ENCODE data around the gene XXYLT1.
"Not testable (repeated sequence)": the region's sequence is repeated elsewhere in the genome, so short reads cannot be mapped to it uniquely, and the experiment has no call there.

Gene XXYLT1

DNA sequence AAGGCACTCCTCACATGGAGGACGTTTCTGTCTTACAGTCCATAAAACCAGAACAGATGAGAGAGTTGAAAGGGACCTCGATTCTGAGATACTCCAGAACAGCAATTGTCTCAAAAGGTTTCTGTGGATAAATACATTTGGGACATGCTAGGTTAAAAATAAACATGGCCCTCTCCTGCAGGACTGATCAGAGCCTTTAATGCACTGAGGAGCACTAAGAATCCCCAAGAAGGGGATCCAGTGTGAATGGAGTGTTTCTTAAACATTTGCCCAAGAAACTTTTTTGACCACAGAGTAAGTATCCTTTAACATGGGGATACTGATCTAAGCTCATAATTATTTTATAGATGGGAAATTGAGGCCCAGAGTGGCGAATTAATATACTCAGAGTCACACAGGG is 223.4 kb downstream of the XXYLT1 start:
- H3K4me1 Mint-ChIP-seq, result no peaks in the 10 kb centered on the region
- H3K27ac Mint-ChIP-seq, result no peak overlapping the region
- H3K9me3 Mint-ChIP-seq, result no peaks in the 10 kb centered on the region
- peaks cover 2% of the 10 kb centered on the region for H3K27me3 Mint-ChIP-seq
- H3K36me3 Mint-ChIP-seq, result no peaks in the 10 kb centered on the region
- no peak overlapping the region for H3K4me3 Mint-ChIP-seq

DNA sequence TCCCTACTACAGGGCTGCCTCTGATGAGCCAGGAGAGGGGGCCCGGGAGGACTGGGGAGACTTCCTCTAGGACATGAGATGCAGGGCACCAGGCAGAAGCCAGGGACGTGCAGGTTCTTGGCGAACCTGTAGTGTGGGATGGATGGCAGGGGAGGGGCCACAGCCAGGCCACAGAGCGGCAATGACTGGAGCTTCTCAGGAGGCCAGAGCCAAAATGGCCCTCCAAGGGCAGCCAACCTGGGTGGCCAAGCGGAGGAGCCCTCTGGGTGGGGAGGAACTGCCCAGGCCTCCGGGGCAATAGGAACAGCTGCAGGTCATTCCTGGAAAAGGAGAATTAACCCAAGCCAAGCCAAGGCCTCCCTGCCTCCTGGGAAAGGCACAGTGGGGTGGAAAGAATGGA is 224.5 kb downstream of the XXYLT1 start:
- Mint-ChIP-seq H3K4me3 (no peak overlapping the region), H3K27me3 (no peaks in the 10 kb centered on the region), H3K27ac (no peak overlapping the region), H3K4me1 (no peaks in the 10 kb centered on the region), H3K9me3 (no peaks in the 10 kb centered on the region), H3K36me3 (no peaks in the 10 kb centered on the region)

DNA sequence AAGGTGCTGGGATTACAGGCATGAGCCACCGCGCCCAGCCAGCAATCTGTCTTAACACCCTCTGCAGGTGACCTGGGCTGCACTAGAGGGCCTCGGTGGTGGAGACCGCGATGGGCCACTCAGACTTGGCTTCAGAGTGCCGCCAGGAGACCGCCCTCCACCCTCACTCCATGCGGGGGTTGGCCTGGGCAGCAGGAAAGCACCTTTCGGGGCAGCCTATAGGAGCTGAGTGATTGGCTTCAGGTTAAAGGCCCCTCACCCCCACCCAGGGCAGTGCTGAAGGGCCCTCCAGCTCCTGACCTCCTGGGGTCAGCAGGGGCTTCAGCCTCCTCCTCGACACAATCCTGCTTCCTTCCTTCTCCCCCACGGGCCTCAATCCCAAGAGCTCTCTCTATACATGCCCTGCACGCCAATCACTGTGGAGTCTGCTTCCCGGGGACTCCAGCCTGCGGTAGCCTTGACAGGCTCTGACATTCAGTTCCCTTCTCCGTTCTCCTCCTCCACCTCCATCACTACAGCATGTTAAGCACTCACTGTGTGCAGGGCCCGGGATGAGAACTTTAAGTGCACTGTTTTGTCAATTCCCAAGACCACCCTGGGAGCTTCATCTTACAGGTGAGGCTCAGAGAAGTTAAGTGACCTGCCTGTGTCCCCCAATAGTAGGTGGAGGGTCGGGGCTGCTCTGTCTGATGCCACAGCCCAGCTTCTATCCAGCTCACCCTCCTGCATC is 225.3 kb downstream of the XXYLT1 start:
- Mint-ChIP-seq H3K36me3 (no peaks in the 10 kb centered on the region), H3K27ac (no peak overlapping the region), H3K4me1 (no peaks in the 10 kb centered on the region), H3K4me3 (no peak overlapping the region), H3K27me3 (no peaks in the 10 kb centered on the region), H3K9me3 (no peaks in the 10 kb centered on the region)

DNA sequence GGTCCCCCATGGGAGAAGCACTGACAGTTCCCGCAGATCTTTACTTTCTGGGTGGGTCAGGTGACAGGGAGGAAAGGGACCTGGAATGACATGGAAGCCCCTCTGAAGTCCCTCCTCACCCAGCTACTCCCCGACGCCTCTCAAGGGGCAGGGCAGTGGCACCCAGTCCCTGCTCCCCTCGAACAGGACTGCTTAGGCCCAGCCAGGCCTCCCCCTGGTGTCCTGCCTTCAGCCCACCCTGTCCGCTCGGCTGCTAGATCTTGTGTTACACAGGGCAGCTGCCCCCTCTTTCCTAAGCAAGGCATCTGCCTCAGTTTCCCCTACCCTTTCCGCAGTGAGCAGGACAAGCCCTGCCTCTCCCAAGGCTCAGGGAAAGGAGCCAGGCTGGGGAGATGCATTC is 226.5 kb downstream of the XXYLT1 start:
- H3K36me3 Mint-ChIP-seq, result no peaks in the 10 kb centered on the region
- H3K27ac Mint-ChIP-seq, result no peak overlapping the region
- no peaks in the 10 kb centered on the region for H3K27me3 Mint-ChIP-seq
- H3K4me3 Mint-ChIP-seq, result no peak overlapping the region
- no peaks in the 10 kb centered on the region for H3K4me1 Mint-ChIP-seq
- no peaks in the 10 kb centered on the region for H3K9me3 Mint-ChIP-seq

DNA sequence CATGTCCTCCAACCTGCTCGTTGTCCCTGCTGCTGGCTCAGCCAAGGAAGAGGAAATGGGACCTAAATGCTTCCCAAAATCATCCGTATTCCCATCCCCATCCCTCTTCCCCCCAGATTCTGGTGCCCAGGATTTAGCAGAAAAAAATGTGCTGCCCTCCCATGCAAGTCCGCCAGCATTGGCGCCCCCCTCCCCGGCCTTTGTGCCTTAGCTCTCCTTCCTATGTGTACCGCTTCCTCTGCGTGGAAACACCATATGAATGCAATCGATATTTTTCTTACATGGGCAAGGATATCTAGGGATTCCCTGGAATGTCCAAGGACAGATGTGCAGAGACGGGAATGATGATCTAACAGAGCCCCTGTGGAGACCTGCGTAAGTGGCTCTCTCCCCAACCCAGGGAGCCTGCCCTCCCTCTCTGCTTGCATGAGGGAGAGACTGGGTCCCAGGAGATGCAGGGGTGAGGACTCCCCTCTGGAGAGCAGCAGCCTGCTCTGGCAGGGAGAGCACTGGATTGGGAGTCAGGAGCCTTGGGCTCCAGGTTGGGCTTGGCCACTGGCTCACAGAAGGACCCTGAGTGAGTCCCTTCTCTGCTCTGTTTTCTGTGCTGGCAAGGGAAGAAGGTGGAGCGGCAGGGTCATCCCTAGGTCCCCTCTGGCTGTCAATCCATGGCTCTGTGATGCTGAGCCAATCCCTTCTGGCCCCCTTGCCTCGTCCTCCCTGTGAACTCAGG is 227.2 kb downstream of the XXYLT1 start:
- H3K36me3 Mint-ChIP-seq, result no peaks in the 10 kb centered on the region
- H3K4me1 Mint-ChIP-seq, result no peaks in the 10 kb centered on the region
- H3K27ac Mint-ChIP-seq, result no peak overlapping the region
- no peaks in the 10 kb centered on the region for H3K9me3 Mint-ChIP-seq
- H3K27me3 Mint-ChIP-seq, result no peaks in the 10 kb centered on the region
- no peak overlapping the region for H3K4me3 Mint-ChIP-seq

DNA sequence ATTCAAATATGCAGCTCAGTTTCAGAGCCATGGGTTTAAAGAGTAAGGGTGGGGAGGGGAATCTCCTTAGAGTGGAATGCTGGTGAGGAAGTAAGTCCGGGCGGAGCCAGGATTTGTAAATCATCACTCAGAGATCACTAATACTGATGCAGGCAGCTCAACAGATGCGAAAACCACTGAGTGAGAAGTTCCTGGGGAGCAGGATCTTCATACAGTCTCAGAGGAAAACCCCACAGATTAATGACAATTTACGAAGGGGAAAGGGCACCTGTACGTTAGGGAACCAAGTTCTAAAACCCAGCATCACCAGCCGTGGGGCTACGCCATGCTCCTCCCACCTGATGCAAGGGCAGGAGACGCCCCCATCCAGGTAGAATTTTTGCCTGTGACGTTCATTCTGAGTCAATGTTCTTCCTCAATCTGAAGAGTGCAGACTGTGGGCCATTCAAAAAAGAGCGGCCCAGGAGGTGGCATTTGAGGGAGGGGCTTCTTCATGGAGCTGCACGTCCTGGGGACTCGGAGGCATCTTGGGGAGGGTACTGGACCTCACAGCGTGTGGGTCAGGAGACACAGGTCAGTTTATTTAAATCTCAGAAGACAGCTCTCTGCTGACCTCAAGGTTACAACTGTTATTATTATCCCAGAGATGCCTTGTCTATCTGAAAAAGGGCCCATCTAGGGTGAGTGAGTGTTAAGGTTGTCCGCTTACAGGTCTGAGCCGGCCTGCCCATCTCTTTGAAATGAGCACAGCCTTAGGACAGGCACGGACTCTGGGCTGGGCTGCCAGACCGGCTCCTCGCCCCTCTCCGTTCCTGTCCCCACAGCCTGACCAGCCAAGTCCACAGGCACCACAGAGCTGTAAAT is 228.0 kb downstream of the XXYLT1 start:
- H3K36me3 Mint-ChIP-seq, result no peaks in the 10 kb centered on the region
- no peak overlapping the region for H3K4me3 Mint-ChIP-seq
- no peak overlapping the region for H3K27ac Mint-ChIP-seq
- no peaks in the 10 kb centered on the region for H3K4me1 Mint-ChIP-seq
- H3K27me3 Mint-ChIP-seq, result peaks cover 2% of the 10 kb centered on the region
- H3K9me3 Mint-ChIP-seq, result no peaks in the 10 kb centered on the region

DNA sequence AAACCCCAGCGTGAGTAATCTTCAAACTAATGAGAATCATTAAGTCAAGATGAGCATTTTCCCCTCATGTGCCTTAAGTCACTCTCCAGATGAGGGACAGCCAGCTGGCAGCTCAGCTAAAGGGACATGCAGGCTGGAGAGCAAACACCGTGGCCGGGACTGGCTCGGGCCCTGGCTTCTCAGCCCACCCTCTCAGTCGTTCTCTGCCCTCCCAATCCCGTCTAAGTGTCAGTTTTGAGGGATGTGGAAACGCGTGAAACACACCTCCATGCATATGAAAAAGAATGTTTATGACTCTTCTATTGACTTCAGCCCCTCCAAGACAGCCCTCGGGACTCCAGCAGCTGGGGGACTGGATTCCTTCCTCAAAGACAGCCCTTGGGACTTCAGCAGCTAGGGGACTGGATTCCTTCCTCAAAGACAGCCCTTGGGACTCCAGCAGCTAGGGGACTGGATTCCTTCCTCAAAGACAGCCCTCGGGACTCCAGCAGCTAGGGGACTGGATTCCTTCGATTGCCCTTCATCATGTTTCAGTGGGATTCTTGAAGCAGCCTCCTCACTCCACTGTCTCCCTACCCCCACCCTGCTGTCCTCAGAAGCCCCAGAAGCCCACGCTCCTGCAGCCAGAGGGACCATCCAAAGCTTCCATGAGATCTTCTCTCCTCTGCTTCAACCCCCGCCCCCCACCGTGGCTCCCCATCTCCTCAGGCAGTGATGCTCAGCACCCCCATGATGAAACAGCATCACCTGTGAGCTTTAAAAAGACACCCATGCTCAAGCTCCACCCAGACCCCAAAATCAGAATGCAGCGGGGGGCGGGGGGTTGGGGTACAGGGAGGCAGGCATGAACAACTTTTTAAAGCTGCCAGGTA is 228.9 kb downstream of the XXYLT1 start:
- H3K9me3 Mint-ChIP-seq, result no peaks in the 10 kb centered on the region

DNA sequence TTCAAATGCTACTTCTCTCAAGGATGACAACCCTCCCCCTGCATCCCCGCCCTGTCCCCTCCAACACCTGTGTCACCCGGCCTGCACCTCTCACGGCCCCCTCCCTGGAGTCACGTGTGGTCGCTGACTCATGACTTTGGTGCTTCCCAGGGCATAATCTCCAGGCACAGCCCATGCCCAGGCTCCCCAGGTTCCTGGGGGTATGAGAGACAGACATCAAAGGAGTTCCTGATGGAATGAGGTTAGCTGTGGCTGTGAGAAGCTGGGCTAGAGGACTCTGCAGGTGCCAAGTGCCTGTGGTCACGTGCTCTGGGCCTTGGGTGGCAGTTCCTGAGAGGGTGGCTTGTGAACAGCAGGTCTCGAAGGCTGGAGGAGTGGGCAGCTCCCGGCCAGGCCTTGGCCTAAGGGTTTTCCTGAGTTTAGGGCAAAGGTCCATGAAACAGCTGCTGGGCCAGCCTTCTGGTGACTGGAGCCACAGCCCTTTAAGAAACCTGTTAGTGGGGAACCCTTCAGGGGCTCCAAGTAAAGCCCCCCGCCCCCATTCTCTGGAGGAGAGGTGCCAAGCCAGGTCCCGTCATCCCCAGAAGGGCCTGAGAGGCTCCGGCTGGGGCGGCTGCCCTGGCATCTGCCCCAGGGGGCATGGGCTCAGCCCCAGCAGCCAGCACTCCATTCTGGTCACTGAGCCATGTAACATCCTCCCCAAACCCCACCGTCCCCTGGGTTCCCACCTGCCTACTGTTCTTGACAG is 230.0 kb downstream of the XXYLT1 start:
- H3K9me3 Mint-ChIP-seq, result no peaks in the 10 kb centered on the region
- H3K36me3 Mint-ChIP-seq, result no peaks in the 10 kb centered on the region
- no peak overlapping the region for H3K27ac Mint-ChIP-seq
- no peak overlapping the region for H3K4me3 Mint-ChIP-seq
- peaks cover 2% of the 10 kb centered on the region for H3K27me3 Mint-ChIP-seq
- no peaks in the 10 kb centered on the region for H3K4me1 Mint-ChIP-seq

More for the DNA sequence above, 228.9 kb downstream of the XXYLT1 start:
- peaks cover 2% of the 10 kb centered on the region for H3K27me3 Mint-ChIP-seq
- H3K4me1 Mint-ChIP-seq, result no peaks in the 10 kb centered on the region
- H3K27ac Mint-ChIP-seq, result no peak overlapping the region
- no peaks in the 10 kb centered on the region for H3K36me3 Mint-ChIP-seq
- no peak overlapping the region for H3K4me3 Mint-ChIP-seq

DNA sequence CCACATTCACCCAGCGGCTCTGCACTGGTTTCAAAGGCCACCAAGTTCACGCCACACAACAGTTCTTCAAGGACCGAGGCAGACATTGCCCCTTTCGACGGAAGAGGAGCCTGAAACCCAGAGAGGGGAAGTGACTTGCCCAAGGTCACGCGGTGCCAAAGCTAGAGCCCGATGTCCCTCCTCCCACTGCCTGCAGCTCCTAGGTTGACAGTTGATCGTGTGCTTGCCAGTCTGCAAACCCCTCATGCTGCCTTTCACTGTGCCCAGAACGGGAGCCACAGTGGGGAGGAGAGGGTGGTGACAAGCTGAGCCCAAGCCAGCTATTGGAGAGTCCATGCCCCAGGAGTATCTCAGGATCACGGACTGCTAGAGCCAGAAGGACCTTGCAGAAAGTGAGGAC is 230.9 kb downstream of the XXYLT1 start:
- Mint-ChIP-seq H3K27me3 (peaks cover 2% of the 10 kb centered on the region), H3K4me1 (no peaks in the 10 kb centered on the region), H3K27ac (no peak overlapping the region), H3K4me3 (no peak overlapping the region), H3K36me3 (no peaks in the 10 kb centered on the region), H3K9me3 (no peaks in the 10 kb centered on the region)

DNA sequence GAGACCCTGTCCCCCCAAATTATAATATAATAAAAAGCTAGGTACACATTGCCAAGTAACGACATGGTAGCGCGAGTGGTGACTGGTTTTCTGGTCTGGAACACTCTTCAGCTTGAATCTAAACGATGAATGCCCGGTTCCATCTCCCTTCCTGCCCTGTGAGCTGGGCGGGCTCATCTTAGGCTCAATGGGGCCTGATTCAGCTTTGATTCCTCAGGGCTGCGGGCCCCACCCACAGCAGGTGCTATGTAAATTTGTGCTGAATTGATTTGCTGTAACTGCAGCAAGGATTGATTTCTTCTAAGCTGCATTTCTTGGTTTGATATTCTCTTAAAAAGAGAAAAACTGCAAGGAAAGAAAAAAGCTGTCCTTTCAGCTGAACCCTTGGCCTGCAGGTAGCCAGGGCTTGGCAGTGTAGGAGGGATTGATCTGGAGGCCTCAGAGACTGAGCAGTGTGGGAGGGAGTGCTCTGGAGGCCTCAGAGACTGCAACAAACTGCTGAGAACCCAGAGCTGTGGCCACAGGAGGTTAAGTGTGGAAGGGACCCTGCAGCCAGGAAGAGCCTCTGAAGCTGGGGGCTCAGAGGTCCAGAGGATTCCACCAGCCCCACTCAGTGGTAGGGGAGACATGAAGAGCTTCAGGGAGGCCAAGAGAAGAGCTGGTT is 231.6 kb downstream of the XXYLT1 start:
- Mint-ChIP-seq H3K9me3 (no peaks in the 10 kb centered on the region), H3K27me3 (peaks cover 2% of the 10 kb centered on the region), H3K36me3 (no peaks in the 10 kb centered on the region), H3K4me3 (no peak overlapping the region), H3K27ac (no peak overlapping the region), H3K4me1 (no peaks in the 10 kb centered on the region)

DNA sequence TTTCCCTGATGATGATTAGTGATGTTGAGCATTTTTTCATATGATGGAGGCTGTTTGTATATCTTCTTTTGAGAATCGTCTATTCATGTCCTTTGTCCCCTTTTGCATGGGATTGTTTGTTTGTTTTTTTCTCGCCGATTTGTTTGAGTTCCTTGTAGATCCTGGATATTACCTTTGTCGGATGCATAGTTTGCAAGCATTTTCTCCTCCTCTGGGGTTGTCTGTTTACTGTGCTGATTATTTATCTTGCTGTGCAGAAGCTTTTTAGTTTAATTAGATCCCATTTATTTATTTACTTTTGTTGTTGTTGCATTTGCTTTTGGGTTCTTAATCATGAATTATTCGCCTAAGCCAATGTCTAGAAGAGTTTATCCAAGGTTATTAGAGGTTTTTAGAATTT is 232.8 kb downstream of the XXYLT1 start:
- Mint-ChIP-seq H3K4me3 (no peak overlapping the region), H3K27ac (peak overlapping the region; percentile 19), H3K27me3 (peaks cover 2% of the 10 kb centered on the region), H3K36me3 (no peaks in the 10 kb centered on the region), H3K4me1 (no peaks in the 10 kb centered on the region), H3K9me3 (no peaks in the 10 kb centered on the region)

DNA sequence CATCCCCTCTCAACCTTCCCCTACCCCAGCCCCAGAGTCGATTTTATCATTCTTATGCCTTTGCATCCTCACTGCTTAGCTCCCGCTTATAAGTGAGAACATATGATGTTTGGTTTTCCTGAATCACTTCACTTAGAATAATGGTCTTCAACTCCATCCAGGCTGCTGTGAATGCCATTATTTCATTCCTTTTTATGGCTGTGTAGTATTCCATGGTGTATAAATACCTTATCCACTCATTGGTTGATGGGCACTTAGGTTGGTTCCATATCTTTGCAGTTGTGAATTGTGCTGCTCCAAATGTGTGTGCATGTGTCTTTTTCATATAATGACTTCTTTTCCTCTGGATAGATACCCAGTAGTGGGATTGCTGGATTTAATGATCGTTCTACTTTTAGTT is 233.4 kb downstream of the XXYLT1 start:
- H3K9me3 Mint-ChIP-seq, H3K4me3 Mint-ChIP-seq, H3K27ac Mint-ChIP-seq, H3K4me1 Mint-ChIP-seq, H3K36me3 Mint-ChIP-seq, H3K27me3 Mint-ChIP-seq: not testable (repeated sequence)

DNA sequence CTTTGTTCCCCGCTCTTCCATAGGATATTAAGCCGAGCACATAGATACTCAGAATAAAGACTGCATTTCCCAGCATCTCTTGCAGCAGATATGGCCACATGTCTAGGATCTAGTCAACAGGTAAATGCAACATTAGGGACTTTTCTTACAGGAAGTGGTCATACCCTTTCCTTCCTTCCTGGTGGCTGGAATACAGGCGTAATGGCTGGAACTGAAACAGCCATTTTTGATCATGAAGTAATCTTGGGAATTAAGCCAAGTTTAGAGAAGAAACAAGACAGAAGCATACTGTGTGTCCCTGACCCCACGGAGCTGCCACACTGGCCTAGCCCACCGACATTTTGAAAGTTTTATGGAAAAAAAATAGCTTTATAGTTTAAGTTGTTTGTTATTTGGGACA is 234.0 kb downstream of the XXYLT1 start:
- Mint-ChIP-seq H3K36me3 (no peaks in the 10 kb centered on the region), H3K9me3 (no peaks in the 10 kb centered on the region), H3K27ac (no peak overlapping the region), H3K4me1 (no peaks in the 10 kb centered on the region), H3K4me3 (no peak overlapping the region), H3K27me3 (peaks cover 2% of the 10 kb centered on the region)

DNA sequence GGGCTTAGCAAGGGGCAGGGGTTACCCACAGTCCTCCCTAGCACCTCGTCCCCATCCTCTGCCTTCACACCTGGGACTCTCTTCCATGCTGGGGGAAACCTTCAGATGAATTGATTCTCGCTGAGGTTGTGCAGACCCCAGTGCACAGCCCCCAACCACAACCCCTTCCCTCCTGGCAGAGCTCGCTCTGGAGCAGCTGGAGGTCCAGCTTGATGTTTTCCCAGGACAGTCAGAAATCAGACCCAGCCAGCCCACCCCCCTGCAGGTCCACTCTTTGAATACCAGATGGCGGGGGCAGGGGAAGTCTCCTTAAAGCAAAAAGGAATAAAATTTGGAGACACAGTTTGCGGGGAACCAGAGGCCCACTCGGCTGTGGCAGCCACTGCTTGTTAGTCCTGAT is 234.4 kb downstream of the XXYLT1 start:
- H3K4me1 Mint-ChIP-seq, result no peaks in the 10 kb centered on the region
- no peaks in the 10 kb centered on the region for H3K36me3 Mint-ChIP-seq
- H3K27me3 Mint-ChIP-seq, result peaks cover 2% of the 10 kb centered on the region
- H3K9me3 Mint-ChIP-seq, result no peaks in the 10 kb centered on the region
- no peak overlapping the region for H3K27ac Mint-ChIP-seq
- H3K4me3 Mint-ChIP-seq, result no peak overlapping the region

Measured in activated naive CD4-positive, alpha-beta T cell treated with anti-CD3 and anti-CD28 coated beads, Interleukin-2, amount 50 U/mL, for 24 hours (primary cell).